ENCODE measurements around the gene IGSF11. TPM values are rescaled to one million over a fixed set of nuclear protein-coding genes. Genes with fewer than 3 reads are reported as not detected.

The IGSF11 gene
- polyA plus RNA-seq, 1 donor (not counting 4 experiments of a cell fraction or from before 2014, with no cell fraction given), result 0.68 TPM

- TF ChIP-seq CTCF (optimal IDR thresholded peaks at IDR 0.05 in 1 of 3, IDR thresholded peaks at IDR 0.05 in 1 of 3, conservative IDR thresholded peaks at IDR 0.05 in 1 of 3; ENCODE audit: extremely low read depth in 1 of 3, insufficient read depth in 2 of 3, low read length in 3 of 3) (no peak), EZH2 (IDR thresholded peaks at IDR 0.05; ENCODE audit: low read length) (no peak)
- Histone ChIP-seq H3K9ac (ENCODE audit: control insufficient read depth, extremely low read depth, insufficient read depth, low read length) (no peak overlapping the region), H3K9me1 (ENCODE audit: control insufficient read depth, extremely low read depth, insufficient read depth, low read length) (no peaks in the 10 kb centered on the region), H3K4me2 (ENCODE audit: control insufficient read depth, extremely low read depth, insufficient read depth, low read depth, low read length) (no peak overlapping the region), H3K36me3 (ENCODE audit: control insufficient read depth in 2 of 2, extremely low read depth in 1 of 2, insufficient read depth in 2 of 2, low read length in 2 of 2) (no peaks in the 10 kb centered on the region), H3K4me3 (ENCODE audit: control insufficient read depth in 2 of 3, extremely low read depth in 1 of 3, insufficient read depth in 2 of 3, low read depth in 1 of 3, low read length in 3 of 3) (no peak overlapping the region), H3K9me3 (ENCODE audit: control insufficient read depth, low read depth, low read length) (no peaks in the 10 kb centered on the region), H2AFZ (ENCODE audit: control insufficient read depth, low read length) (no peak overlapping the region), H4K20me1 (ENCODE audit: control insufficient read depth, extremely low read depth, insufficient read depth, low read length) (no peaks in the 10 kb centered on the region), H3K27ac (ENCODE audit: control insufficient read depth, insufficient read depth, low read length) (no peak overlapping the region), H3K79me2 (ENCODE audit: control insufficient read depth, insufficient read depth, low read length) (no peaks in the 10 kb centered on the region), H3K27me3 (ENCODE audit: control insufficient read depth, extremely low read depth, insufficient read depth, low read length) (no peaks in the 10 kb centered on the region), H3K4me1 (ENCODE audit: control insufficient read depth, extremely low read depth, insufficient read depth, low read length) (no peaks in the 10 kb centered on the region)
- FAIRE-seq (no peak), DNase-seq (ENCODE audit: low read depth, low spot score) (no peak)
- dilution Hi-C loops (cut with MboI; ENCODE audit: extremely low pct_ligation_motif_present, low sequenced_read_pairs), result no loop called here
These were observed 47.2 kb downstream of the IGSF11 start for GRCh38 chr3:118987477-118987876.

- Histone ChIP-seq H3K27ac (ENCODE audit: control insufficient read depth, insufficient read depth, low read length) (no peak overlapping the region), H4K20me1 (ENCODE audit: control insufficient read depth, extremely low read depth, insufficient read depth, low read length) (no peaks in the 10 kb centered on the region), H3K9me3 (ENCODE audit: control insufficient read depth, low read depth, low read length) (no peaks in the 10 kb centered on the region), H3K36me3 (ENCODE audit: control insufficient read depth in 2 of 2, extremely low read depth in 1 of 2, insufficient read depth in 2 of 2, low read length in 2 of 2) (no peaks in the 10 kb centered on the region), H3K4me2 (ENCODE audit: control insufficient read depth, extremely low read depth, insufficient read depth, low read depth, low read length) (no peak overlapping the region), H3K27me3 (ENCODE audit: control insufficient read depth, extremely low read depth, insufficient read depth, low read length) (no peaks in the 10 kb centered on the region), H3K9me1 (ENCODE audit: control insufficient read depth, extremely low read depth, insufficient read depth, low read length) (no peaks in the 10 kb centered on the region), H3K4me1 (ENCODE audit: control insufficient read depth, extremely low read depth, insufficient read depth, low read length) (no peaks in the 10 kb centered on the region), H3K9ac (ENCODE audit: control insufficient read depth, extremely low read depth, insufficient read depth, low read length) (no peak overlapping the region), H2AFZ (ENCODE audit: control insufficient read depth, low read length) (no peak overlapping the region), H3K79me2 (ENCODE audit: control insufficient read depth, insufficient read depth, low read length) (no peaks in the 10 kb centered on the region), H3K4me3 (ENCODE audit: control insufficient read depth in 2 of 3, extremely low read depth in 1 of 3, insufficient read depth in 2 of 3, low read depth in 1 of 3, low read length in 3 of 3) (no peak overlapping the region)
- no peak for TF ChIP-seq EZH2 (IDR thresholded peaks at IDR 0.05; ENCODE audit: low read length)
- TF ChIP-seq CTCF (optimal IDR thresholded peaks at IDR 0.05 in 1 of 3, IDR thresholded peaks at IDR 0.05 in 1 of 3, conservative IDR thresholded peaks at IDR 0.05 in 1 of 3; ENCODE audit: extremely low read depth in 1 of 3, insufficient read depth in 2 of 3, low read length in 3 of 3), result no peak
- FAIRE-seq (no peak), DNase-seq (ENCODE audit: low read depth, low spot score) (no peak)
- dilution Hi-C loops (cut with MboI; ENCODE audit: extremely low pct_ligation_motif_present, low sequenced_read_pairs), result no loop called here
These were observed 47.9 kb downstream of the IGSF11 start for GRCh38 chr3:118986734-118987133.
